GM12891 (cell line): Measurements from ENCODE around the gene LCN6.
"Not testable (repeated sequence)": the region's sequence is repeated elsewhere in the genome, so short reads cannot be mapped to it uniquely, and the experiment has no call there.

ENCODE experiments used
- POLR2A ChIP-seq: IDR thresholded peaks from 2 replicates; pipeline ENCODE4 v1.6.1; 2011; ENCODE audit warnings: low read depth, low read length, control low read depth
- POLR2AphosphoS5 ChIP-seq: IDR thresholded peaks from 2 replicates; pipeline ENCODE4 v1.6.1; 2011; ENCODE audit warnings: low read depth, low read length, control low read depth
- TAF1 ChIP-seq: IDR thresholded peaks from 2 replicates; pipeline ENCODE4 v1.6.1; 2011; ENCODE audit warnings: low read depth, low read length, control low read depth

DNA sequence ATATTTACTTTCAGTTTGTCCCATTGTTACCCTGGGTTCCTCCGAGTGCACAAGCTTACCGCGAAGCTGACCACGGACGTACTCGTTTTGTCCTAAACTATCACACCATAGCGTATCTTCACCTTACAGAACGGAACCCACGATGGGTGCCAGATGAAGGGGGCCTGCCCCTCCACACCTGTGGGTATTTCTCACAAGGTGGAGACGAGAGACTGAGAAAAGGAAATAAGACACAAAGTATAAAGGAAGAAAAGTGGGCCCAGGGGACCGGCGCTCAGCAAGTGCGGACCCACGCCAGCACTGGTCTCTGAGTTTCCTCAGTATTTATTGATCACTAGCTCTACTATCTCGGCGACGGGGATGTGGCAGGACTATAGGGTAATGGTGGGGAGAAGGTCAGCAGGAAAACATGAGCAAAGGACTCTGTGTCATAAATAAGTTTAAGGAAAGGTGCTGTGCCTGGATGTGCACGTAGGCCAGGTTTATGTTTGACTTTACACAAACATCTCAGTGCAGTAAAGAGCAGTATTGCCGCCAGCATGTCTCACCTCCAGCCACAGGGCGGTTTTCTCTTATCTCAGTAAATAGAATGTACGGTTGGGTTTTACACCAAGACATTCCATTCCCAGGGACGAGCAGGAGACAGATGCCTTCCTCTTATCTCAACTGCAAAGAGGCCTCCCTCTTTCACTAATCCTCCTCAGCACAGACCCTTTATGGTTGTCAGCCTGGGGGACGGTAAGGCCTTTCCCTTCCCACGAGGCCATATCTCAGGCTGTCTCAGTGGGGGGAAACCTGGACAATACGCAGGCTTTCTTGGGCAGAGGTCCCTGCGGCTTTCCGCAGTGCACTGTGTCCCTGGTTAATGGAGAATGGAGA is 40.6 kb upstream of the LCN6 start:
- not testable (repeated sequence) for TF ChIP-seq POLR2A, TAF1, POLR2AphosphoS5
